ENCODE measurements around the gene VBP1.

DNA sequence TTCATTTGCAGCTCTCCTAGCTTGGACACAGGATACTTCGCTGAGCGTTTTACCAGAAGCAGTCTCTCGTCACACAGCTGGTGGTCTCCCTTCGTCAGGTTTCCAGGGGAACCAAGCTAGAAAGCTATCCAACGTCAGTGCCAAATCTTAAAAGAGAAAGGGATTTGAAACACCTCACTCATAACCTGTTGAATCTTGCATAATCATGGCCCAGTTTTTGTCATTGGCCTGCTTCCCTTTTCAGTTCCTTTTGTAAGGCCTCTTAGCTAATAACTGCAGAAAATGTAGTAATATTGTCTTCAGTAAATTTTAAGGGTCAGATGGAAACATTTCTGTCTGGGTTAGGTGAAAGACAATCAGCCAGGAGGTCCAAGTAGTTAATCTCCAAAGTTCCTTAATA, 26.0 kb downstream of the VBP1 start:
- TF ChIP-seq, protein P1, sequence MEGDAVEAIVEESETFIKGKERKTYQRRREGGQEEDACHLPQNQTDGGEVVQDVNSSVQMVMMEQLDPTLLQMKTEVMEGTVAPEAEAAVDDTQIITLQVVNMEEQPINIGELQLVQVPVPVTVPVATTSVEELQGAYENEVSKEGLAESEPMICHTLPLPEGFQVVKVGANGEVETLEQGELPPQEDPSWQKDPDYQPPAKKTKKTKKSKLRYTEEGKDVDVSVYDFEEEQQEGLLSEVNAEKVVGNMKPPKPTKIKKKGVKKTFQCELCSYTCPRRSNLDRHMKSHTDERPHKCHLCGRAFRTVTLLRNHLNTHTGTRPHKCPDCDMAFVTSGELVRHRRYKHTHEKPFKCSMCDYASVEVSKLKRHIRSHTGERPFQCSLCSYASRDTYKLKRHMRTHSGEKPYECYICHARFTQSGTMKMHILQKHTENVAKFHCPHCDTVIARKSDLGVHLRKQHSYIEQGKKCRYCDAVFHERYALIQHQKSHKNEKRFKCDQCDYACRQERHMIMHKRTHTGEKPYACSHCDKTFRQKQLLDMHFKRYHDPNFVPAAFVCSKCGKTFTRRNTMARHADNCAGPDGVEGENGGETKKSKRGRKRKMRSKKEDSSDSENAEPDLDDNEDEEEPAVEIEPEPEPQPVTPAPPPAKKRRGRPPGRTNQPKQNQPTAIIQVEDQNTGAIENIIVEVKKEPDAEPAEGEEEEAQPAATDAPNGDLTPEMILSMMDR (tag by site-specific recombination; IDR thresholded peaks at IDR 0.05), result no peak
- TF ChIP-seq, protein P2, sequence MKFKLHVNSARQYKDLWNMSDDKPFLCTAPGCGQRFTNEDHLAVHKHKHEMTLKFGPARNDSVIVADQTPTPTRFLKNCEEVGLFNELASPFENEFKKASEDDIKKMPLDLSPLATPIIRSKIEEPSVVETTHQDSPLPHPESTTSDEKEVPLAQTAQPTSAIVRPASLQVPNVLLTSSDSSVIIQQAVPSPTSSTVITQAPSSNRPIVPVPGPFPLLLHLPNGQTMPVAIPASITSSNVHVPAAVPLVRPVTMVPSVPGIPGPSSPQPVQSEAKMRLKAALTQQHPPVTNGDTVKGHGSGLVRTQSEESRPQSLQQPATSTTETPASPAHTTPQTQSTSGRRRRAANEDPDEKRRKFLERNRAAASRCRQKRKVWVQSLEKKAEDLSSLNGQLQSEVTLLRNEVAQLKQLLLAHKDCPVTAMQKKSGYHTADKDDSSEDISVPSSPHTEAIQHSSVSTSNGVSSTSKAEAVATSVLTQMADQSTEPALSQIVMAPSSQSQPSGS (tag by site-specific recombination; IDR thresholded peaks at IDR 0.05; ENCODE audit: low read depth), result no peak
